Measurements from ENCODE around the gene VAMP5.

GRCh38 chr2:85577063-85577385, 7.2 kb upstream of the VAMP5 start:
- TF ChIP-seq EZH2phosphoT487 (IDR thresholded peaks at IDR 0.05; ENCODE audit: borderline replicate concordance, low read length) = no peak
- TF ChIP-seq CTCF (IDR thresholded peaks at IDR 0.05; ENCODE audit: low read depth, low read length, poor library complexity, severe bottlenecking) = no peak

Measured in DOHH2 (cell line).